Endometrial microvascular endothelial cells (primary cell): ENCODE measurements around the gene UST. TPM values are rescaled to one million over a fixed set of nuclear protein-coding genes. Genes with fewer than 3 reads are reported as not detected.
"Not testable (repeated sequence)": the region's sequence is repeated elsewhere in the genome, so short reads cannot be mapped to it uniquely, and the experiment has no call there.

Source experiments
- in situ Hi-C: cut with HindIII; loops from 2 replicates; pipeline ENCODE4 v1.10.0; 2017; ENCODE audit warnings: low sequenced_read_pairs, low pct_unique_long_range_greater_than_20kb; ENCODE audit errors: inconsistent ontology term
- total RNA-seq: library from RNA; depleted of rRNA; stranded (reverse); fragments of >200 nt; gene quantifications from one replicate; pipeline ENCODE4 v1.2.3, GENCODE V29; 2015; ENCODE audit errors: inconsistent ontology term

Gene UST
- total RNA-seq, 1 donor from 2014 or later = 0.09 TPM

GRCh38 chr6:148952147-148953035 lies 205.6 kb downstream of the UST start:
- in situ Hi-C loops = no loop called here

GRCh38 chr6:148954461-148954860 lies 207.6 kb downstream of the UST start:
- in situ Hi-C loops = no loop called here

- in situ Hi-C loops = no loop called here
These were observed 208.1 kb downstream of the UST start for GRCh38 chr6:148954934-148955333.

GRCh38 chr6:148955441-148955840 lies 208.6 kb downstream of the UST start:
- in situ Hi-C loops = no loop called here

GRCh38 chr6:148956163-148956562 lies 209.3 kb downstream of the UST start:
- in situ Hi-C loops = not testable (repeated sequence)

- in situ Hi-C loops = no loop called here
These were observed 210.9 kb downstream of the UST start for GRCh38 chr6:148957752-148958151.

- in situ Hi-C loops = no loop called here
These were observed 212.2 kb downstream of the UST start for GRCh38 chr6:148959008-148959407.

- in situ Hi-C loops = no loop called here
These were observed 212.7 kb downstream of the UST start for GRCh38 chr6:148959501-148959900.

- in situ Hi-C loops = no loop called here
These were observed 216.2 kb downstream of the UST start for GRCh38 chr6:148962854-148963515.

- in situ Hi-C loops = no loop called here
These were observed 216.9 kb downstream of the UST start for GRCh38 chr6:148963738-148964137.

- in situ Hi-C loops = no loop called here
These were observed 217.6 kb downstream of the UST start for GRCh38 chr6:148964467-148964866.

- in situ Hi-C loops = no loop called here
These were observed 218.5 kb downstream of the UST start for GRCh38 chr6:148965287-148965686.

- in situ Hi-C loops = no loop called here
These were observed 220.2 kb downstream of the UST start for GRCh38 chr6:148967011-148967520.

GRCh38 chr6:148967541-148967956 lies 220.7 kb downstream of the UST start:
- in situ Hi-C loops = no loop called here

- in situ Hi-C loops = no loop called here
These were observed 222.2 kb downstream of the UST start for GRCh38 chr6:148968771-148969602.

GRCh38 chr6:148969603-148970061 lies 222.8 kb downstream of the UST start:
- in situ Hi-C loops = no loop called here

GRCh38 chr6:148971031-148971927 lies 224.4 kb downstream of the UST start:
- in situ Hi-C loops = no loop called here

- in situ Hi-C loops = no loop called here
These were observed 225.7 kb downstream of the UST start for GRCh38 chr6:148972481-148972880.
